Ishikawa (cell line): Measurements from ENCODE around the gene PITPNC1.

Source experiments
- CEBPB ChIP-seq: IDR thresholded peaks from 2 replicates; pipeline ENCODE4 v1.6.1; 2012
- CREB1 ChIP-seq: IDR thresholded peaks from 2 replicates; pipeline ENCODE4 v1.6.1; 2012; ENCODE audit warnings: low read depth
- EGR1 ChIP-seq: IDR thresholded peaks from 2 replicates; pipeline ENCODE4 v1.6.1; 2012
- EP300 ChIP-seq: IDR thresholded peaks from 2 replicates; pipeline ENCODE4 v1.6.1; 2012; ENCODE audit warnings: borderline replicate concordance
- FOXM1 ChIP-seq: IDR thresholded peaks from 2 replicates; pipeline ENCODE4 v1.6.1; 2012; ENCODE audit warnings: low read depth, borderline replicate concordance
- NFIC ChIP-seq: IDR thresholded peaks from 2 replicates; pipeline ENCODE4 v1.6.1; 2012
- RAD21 ChIP-seq: IDR thresholded peaks from 2 replicates; pipeline ENCODE4 v1.6.1; 2012; ENCODE audit warnings: low read depth
- REST ChIP-seq: IDR thresholded peaks from 2 replicates; pipeline ENCODE4 v1.6.1; 2012; ENCODE audit warnings: low read depth, mild to moderate bottlenecking
- TAF1 ChIP-seq: IDR thresholded peaks from 2 replicates; pipeline ENCODE4 v1.6.1; 2012; ENCODE audit warnings: low read depth, mild to moderate bottlenecking
- TCF12 ChIP-seq: IDR thresholded peaks from 2 replicates; pipeline ENCODE4 v1.6.1; 2012; ENCODE audit warnings: low read depth
- TEAD4 ChIP-seq: IDR thresholded peaks from 2 replicates; pipeline ENCODE4 v1.6.1; 2012
- YY1 ChIP-seq: IDR thresholded peaks from 2 replicates; pipeline ENCODE4 v1.6.1; 2012; ENCODE audit warnings: low read depth
- ZBTB7A ChIP-seq: IDR thresholded peaks from 2 replicates; pipeline ENCODE4 v1.6.1; 2012; ENCODE audit warnings: low read depth
- TF ChIP-seq, protein P1 (sequence below): IDR thresholded peaks from 2 replicates; pipeline ENCODE4 v1.6.1; 2012
- TF ChIP-seq, protein P2 (sequence below): IDR thresholded peaks from 2 replicates; pipeline ENCODE4 v1.6.1; 2012

Gene PITPNC1

GRCh38 chr17:67730731-67731130 is 353.6 kb downstream of the PITPNC1 start:
- TF ChIP-seq CREB1 (no peak), EP300 (no peak)
- TF ChIP-seq, protein P1, sequence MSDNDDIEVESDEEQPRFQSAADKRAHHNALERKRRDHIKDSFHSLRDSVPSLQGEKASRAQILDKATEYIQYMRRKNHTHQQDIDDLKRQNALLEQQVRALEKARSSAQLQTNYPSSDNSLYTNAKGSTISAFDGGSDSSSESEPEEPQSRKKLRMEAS = no peak

- no peak for TF ChIP-seq REST
- TF ChIP-seq TEAD4 = no peak
- TF ChIP-seq RAD21 = no peak
- no peak for TF ChIP-seq YY1
- no peak for TF ChIP-seq FOXM1
- no peak for TF ChIP-seq EGR1
- TF ChIP-seq EP300 = no peak
- TF ChIP-seq ZBTB7A = no peak
- no peak for TF ChIP-seq CREB1
- no peak for TF ChIP-seq TAF1
Observed at GRCh38 chr17:67733449-67733848, 356.4 kb downstream of the PITPNC1 start.

GRCh38 chr17:67737145-67737544 is 360.1 kb downstream of the PITPNC1 start:
- TF ChIP-seq RAD21 (no peak), YY1 (no peak), CREB1 (no peak), TEAD4 (no peak), CEBPB (no peak), REST (no peak), TCF12 (no peak), EP300 (no peak), NFIC (no peak), EGR1 (no peak)
- TF ChIP-seq, protein P2, sequence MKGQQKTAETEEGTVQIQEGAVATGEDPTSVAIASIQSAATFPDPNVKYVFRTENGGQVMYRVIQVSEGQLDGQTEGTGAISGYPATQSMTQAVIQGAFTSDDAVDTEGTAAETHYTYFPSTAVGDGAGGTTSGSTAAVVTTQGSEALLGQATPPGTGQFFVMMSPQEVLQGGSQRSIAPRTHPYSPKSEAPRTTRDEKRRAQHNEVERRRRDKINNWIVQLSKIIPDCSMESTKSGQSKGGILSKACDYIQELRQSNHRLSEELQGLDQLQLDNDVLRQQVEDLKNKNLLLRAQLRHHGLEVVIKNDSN = no peak
- TF ChIP-seq, protein P1 = no peak

DNA sequence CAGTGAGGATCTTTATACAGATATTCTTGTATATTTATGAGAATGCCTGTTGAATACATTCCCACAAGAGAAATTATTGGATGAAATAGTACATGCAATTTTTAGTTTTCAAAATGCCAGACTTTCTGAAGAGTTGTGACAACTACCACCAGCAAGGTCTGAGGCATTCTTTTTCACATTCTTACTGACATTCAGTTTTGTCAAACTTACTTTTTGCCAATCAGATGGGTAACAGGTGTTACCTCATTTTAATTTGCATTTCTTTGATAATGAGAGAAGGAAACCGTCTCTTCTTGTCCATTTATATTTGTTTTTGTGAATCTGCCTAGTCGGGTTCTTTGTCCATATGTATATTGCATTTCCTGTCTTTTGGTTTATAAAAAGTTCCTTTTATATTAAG is 364.9 kb downstream of the PITPNC1 start:
- no peak for TF ChIP-seq YY1
